Neural progenitor cell (in vitro differentiated cells): ENCODE data around the gene FBXL4. TPM values are rescaled to one million over a fixed set of nuclear protein-coding genes. Genes with fewer than 3 reads are reported as not detected.

Source experiments
- DNase-seq: peaks from one replicate; pipeline ENCODE4 v3.0.0-alpha.2; 2016; ENCODE audit warnings: low spot score
- H2AFZ ChIP-seq: fragments of 200-600 bp; sonication (generic); replicated peaks from 2 replicates; pipeline ENCODE4 v1.6.1; 2016; ENCODE audit warnings: antibody characterized with exemption
- H3F3A ChIP-seq: fragments of 200-600 bp; sonication (generic); 2 replicates; pipeline ENCODE4 v1.6.1; 2016; ENCODE audit warnings: antibody characterized with exemption, low read depth
- H3K27ac ChIP-seq: fragments of 200-600 bp; sonication (generic); 2 replicates; pipeline ENCODE4 v1.5.1; 2016; ENCODE audit warnings: mild to moderate bottlenecking
- H3K27me3 ChIP-seq: fragments of 200-600 bp; sonication (generic); 2 replicates; pipeline ENCODE4 v1.6.1; 2016; ENCODE audit warnings: mild to moderate bottlenecking, moderate library complexity
- H3K36me3 ChIP-seq: fragments of 200-600 bp; sonication (generic); 2 replicates; pipeline ENCODE4 v1.5.1; 2016
- H3K4me1 ChIP-seq: fragments of 200-600 bp; sonication (generic); 2 replicates; pipeline ENCODE4 v1.6.1; 2016; ENCODE audit warnings: mixed run types
- H3K4me2 ChIP-seq: fragments of 200-600 bp; sonication (generic); 2 replicates; pipeline ENCODE4 v1.6.1; 2016
- H3K4me3 ChIP-seq: fragments of 200-600 bp; sonication (generic); 2 replicates; pipeline ENCODE4 v1.5.1; 2016
- H3K79me2 ChIP-seq: fragments of 200-600 bp; sonication (generic); 2 replicates; pipeline ENCODE4 v1.6.1; 2016; ENCODE audit warnings: low read depth
- H3K9ac ChIP-seq: fragments of 200-600 bp; sonication (generic); 2 replicates; pipeline ENCODE4 v1.6.1; 2016
- H3K9me3 ChIP-seq: fragments of 200-600 bp; sonication (generic); 2 replicates; pipeline ENCODE4 v1.5.1; 2016; ENCODE audit warnings: low read depth
- H4K20me1 ChIP-seq: fragments of 200-600 bp; sonication (generic); 2 replicates; pipeline ENCODE4 v1.6.1; 2016; ENCODE audit warnings: low read depth
- H3K27ac Mint-ChIP-seq: 3 replicates; pipeline ENCODE4 v1.8.0; 2021; ENCODE audit warnings: mixed read lengths
- H3K27me3 Mint-ChIP-seq: 2 replicates; pipeline ENCODE4 v1.8.0; 2022; ENCODE audit warnings: low read depth, mild to moderate bottlenecking, inconsistent platforms, moderate library complexity, mixed read lengths; ENCODE audit not compliant: insufficient read depth
- H3K36me3 Mint-ChIP-seq: 3 replicates; pipeline ENCODE4 v1.8.0; 2021; ENCODE audit warnings: mixed read lengths
- H3K4me1 Mint-ChIP-seq: 3 replicates; pipeline ENCODE4 v1.8.0; 2021; ENCODE audit warnings: mixed read lengths
- H3K4me3 Mint-ChIP-seq: 3 replicates; pipeline ENCODE4 v1.8.0; 2021; ENCODE audit warnings: mild to moderate bottlenecking, moderate library complexity, mixed read lengths
- H3K9me3 Mint-ChIP-seq: 3 replicates; pipeline ENCODE4 v1.8.0; 2020; ENCODE audit warnings: mixed read lengths
- CTCF ChIP-seq: fragments of 200-600 bp; sonication (generic); IDR thresholded peaks from 2 replicates; pipeline ENCODE4 v1.5.1; 2017; ENCODE audit warnings: antibody characterized with exemption, mild to moderate bottlenecking
- EZH2 ChIP-seq: fragments of 200-600 bp; sonication (generic); IDR thresholded peaks from 2 replicates; pipeline ENCODE4 v1.6.1; 2017; ENCODE audit warnings: antibody characterized with exemption, mild to moderate bottlenecking, moderate library complexity
- EZH2phosphoT487 ChIP-seq: fragments of 200-600 bp; sonication (generic); IDR thresholded peaks from 2 replicates; pipeline ENCODE4 v1.6.1; 2017; ENCODE audit warnings: antibody characterized with exemption
- total RNA-seq: library from RNA; depleted of rRNA; stranded (reverse); fragments of >200 nt; gene quantifications from 2 replicates; pipeline ENCODE4 v1.2.3, GENCODE V29; 2015; ENCODE audit warnings: low replicate concordance

Gene FBXL4
- total RNA-seq, 1 donor from 2014 or later, result 18.3 TPM

DNA sequence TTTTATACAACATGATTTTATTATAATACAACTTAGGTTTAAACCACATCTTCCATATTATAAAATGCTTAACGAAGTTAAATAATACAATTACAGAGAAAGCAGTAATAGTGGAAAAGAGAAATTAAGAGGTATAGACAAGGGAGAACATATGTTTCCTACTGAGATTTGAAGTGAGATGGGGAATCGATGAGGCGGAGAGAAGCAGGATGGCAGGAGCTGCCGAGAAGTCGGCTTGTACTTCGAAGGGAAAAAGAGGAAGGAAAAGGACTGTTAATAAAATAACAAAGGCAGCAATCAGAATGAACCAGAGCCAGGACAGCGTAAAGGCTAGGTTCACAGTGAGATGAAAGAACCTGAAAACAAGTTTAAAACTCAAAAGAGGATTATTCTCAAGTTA, 15.4 kb downstream of the FBXL4 start:
- H2AFZ ChIP-seq, result no peak overlapping the region
- H3K36me3 ChIP-seq, result no peaks in the 10 kb centered on the region
- peak; percentile 11 for DNase-seq
- H3K27me3 Mint-ChIP-seq, result no peaks in the 10 kb centered on the region
- peaks cover 43% of the 10 kb centered on the region for H3K79me2 ChIP-seq
- H3K36me3 Mint-ChIP-seq, result peaks cover 17% of the 10 kb centered on the region
- H3K4me1 ChIP-seq, result peaks cover 19% of the 10 kb centered on the region
- no peaks in the 10 kb centered on the region for H3K9me3 ChIP-seq
- peaks cover 18% of the 10 kb centered on the region for H3K4me1 Mint-ChIP-seq
- TF ChIP-seq EZH2, result no peak
- TF ChIP-seq CTCF, result no peak
- no peak for TF ChIP-seq EZH2phosphoT487
- H3K9me3 Mint-ChIP-seq, result peaks cover 10% of the 10 kb centered on the region
- H3F3A ChIP-seq, result no peaks in the 10 kb centered on the region
- H3K4me2 ChIP-seq, result peak overlapping the region; percentile 51
- peak overlapping the region; percentile 35 for H3K27ac Mint-ChIP-seq
- H3K9ac ChIP-seq, result no peak overlapping the region
- no peak overlapping the region for H3K4me3 Mint-ChIP-seq
- peaks cover 7% of the 10 kb centered on the region for H4K20me1 ChIP-seq
- peak overlapping the region; percentile 61 for H3K27ac ChIP-seq
- no peaks in the 10 kb centered on the region for H3K27me3 ChIP-seq
- H3K4me3 ChIP-seq, result no peak overlapping the region

DNA sequence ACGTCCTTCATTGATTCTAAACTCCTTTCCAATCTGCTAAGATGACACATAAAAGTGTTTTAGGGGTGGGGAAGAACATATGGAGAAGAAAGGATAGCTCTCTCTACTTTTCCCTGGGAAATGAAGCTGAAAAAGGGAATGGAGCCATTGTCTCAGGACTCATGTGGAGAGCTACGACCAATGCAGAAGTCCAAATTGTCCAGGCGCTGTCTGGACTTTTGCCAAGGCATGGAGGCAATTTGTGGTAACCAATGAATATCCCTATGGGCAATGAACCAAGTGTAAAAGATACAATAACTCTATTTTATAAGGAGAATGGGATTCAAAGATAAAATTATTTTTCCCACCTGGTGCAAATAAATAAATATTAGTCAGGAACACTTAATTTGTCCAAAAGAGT, 16.1 kb downstream of the FBXL4 start:
- Histone ChIP-seq H3K79me2 (peaks cover 36% of the 10 kb centered on the region), H3K36me3 (no peaks in the 10 kb centered on the region), H3K27me3 (no peaks in the 10 kb centered on the region), H3K9ac (no peak overlapping the region), H3K4me3 (no peak overlapping the region), H4K20me1 (peaks cover 7% of the 10 kb centered on the region), H3K4me2 (peak overlapping the region; percentile 5), H3K4me1 (peaks cover 19% of the 10 kb centered on the region), H3K9me3 (no peaks in the 10 kb centered on the region), H2AFZ (no peak overlapping the region), H3K27ac (no peak overlapping the region), H3F3A (no peaks in the 10 kb centered on the region)
- H3K9me3 Mint-ChIP-seq, result peaks cover 8% of the 10 kb centered on the region
- peaks cover 18% of the 10 kb centered on the region for H3K4me1 Mint-ChIP-seq
- H3K27me3 Mint-ChIP-seq, result no peaks in the 10 kb centered on the region
- TF ChIP-seq EZH2phosphoT487, result no peak
- peak overlapping the region; percentile 51 for H3K27ac Mint-ChIP-seq
- peak; percentile 5 for DNase-seq
- no peak overlapping the region for H3K4me3 Mint-ChIP-seq
- H3K36me3 Mint-ChIP-seq, result peaks cover 17% of the 10 kb centered on the region

DNA sequence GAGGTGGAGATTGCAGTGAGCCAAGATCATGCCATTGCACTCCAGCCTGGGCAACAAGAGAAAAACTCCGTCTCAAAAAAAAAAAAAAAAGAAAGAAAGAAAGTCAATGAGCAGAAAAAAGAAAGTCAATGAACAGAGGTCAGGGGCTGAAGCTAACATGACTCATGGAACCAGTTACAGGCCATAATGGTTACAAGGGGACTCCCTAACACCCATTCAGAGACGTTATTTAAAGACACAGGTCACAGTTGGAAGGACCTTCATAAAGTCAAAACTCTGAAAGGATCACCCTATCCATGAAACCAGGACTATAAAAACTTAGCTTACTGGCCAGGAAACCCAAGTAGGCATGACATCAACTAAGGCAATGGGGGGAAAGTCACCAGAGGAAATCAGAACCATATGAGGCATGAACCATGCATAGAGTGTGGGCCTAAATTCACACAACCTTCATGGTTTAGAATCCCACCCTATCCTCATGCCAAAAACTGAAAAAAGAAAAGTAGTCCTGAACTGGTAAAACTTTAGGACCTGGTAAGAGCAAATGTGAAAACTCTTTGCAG, 18.2 kb downstream of the FBXL4 start:
- Histone ChIP-seq H3K9me3 (no peaks in the 10 kb centered on the region), H3F3A (no peaks in the 10 kb centered on the region), H2AFZ (no peak overlapping the region), H3K4me3 (no peak overlapping the region), H3K36me3 (no peaks in the 10 kb centered on the region), H3K27ac (no peak overlapping the region), H3K4me2 (no peak overlapping the region), H3K9ac (no peak overlapping the region), H3K4me1 (peaks cover 19% of the 10 kb centered on the region), H3K79me2 (peaks cover 27% of the 10 kb centered on the region), H3K27me3 (no peaks in the 10 kb centered on the region), H4K20me1 (peaks cover 7% of the 10 kb centered on the region)
- Mint-ChIP-seq H3K27ac (no peak overlapping the region), H3K36me3 (peaks cover 20% of the 10 kb centered on the region), H3K27me3 (no peaks in the 10 kb centered on the region), H3K4me3 (no peak overlapping the region), H3K9me3 (peaks cover 4% of the 10 kb centered on the region), H3K4me1 (peaks cover 18% of the 10 kb centered on the region)
- TF ChIP-seq EZH2phosphoT487 (no peak), EZH2 (no peak), CTCF (no peak)
- DNase-seq, result no peak

- H3K4me1 ChIP-seq, result peaks cover 19% of the 10 kb centered on the region
- no peak overlapping the region for H2AFZ ChIP-seq
- H4K20me1 ChIP-seq, result peaks cover 7% of the 10 kb centered on the region
- Mint-ChIP-seq H3K27ac (no peak overlapping the region), H3K4me1 (peaks cover 18% of the 10 kb centered on the region), H3K9me3 (no peaks in the 10 kb centered on the region), H3K4me3 (no peak overlapping the region), H3K27me3 (no peaks in the 10 kb centered on the region), H3K36me3 (peaks cover 13% of the 10 kb centered on the region)
- H3K27me3 ChIP-seq, result no peaks in the 10 kb centered on the region
- no peak overlapping the region for H3K27ac ChIP-seq
- no peak for DNase-seq
- no peak overlapping the region for H3K4me3 ChIP-seq
- no peaks in the 10 kb centered on the region for H3F3A ChIP-seq
- TF ChIP-seq CTCF (no peak), EZH2phosphoT487 (no peak), EZH2 (no peak)
- H3K79me2 ChIP-seq, result peaks cover 27% of the 10 kb centered on the region
- no peaks in the 10 kb centered on the region for H3K9me3 ChIP-seq
- no peak overlapping the region for H3K4me2 ChIP-seq
- H3K36me3 ChIP-seq, result no peaks in the 10 kb centered on the region
- H3K9ac ChIP-seq, result no peak overlapping the region
Observed at GRCh38 chr6:98928688-98929087, 19.1 kb downstream of the FBXL4 start.
